NCI-H1930 (cell line): ENCODE measurements around the gene UBE3B.
"Not testable (repeated sequence)": the region's sequence is repeated elsewhere in the genome, so short reads cannot be mapped to it uniquely, and the experiment has no call there.

ENCODE experiments used
- DNase-seq, 2 experiments: peaks; one replicate each; lab custom pipeline; 2025; lab: John Stamatoyannopoulos, UW

The UBE3B gene

DNA sequence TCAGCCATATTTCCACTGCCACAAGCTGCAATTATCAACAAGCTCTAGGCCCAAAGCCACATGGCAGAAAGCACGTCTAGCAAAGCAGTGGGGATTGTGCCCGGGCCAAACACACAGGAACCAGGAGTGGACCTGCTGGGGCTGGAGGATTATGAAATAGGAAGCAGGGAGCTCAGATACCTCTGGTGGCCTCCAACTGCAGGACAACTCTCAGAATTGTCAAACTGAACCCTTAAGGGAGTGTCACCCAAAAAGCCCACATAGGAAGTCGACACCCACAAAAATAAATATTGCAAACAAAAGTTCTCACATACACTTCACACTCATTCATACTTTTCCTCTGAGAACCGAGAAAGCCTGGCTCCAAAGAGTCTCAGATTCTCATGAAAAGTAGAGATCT is 26.5 kb upstream of the UBE3B start:
- DNase-seq: no peak

DNA sequence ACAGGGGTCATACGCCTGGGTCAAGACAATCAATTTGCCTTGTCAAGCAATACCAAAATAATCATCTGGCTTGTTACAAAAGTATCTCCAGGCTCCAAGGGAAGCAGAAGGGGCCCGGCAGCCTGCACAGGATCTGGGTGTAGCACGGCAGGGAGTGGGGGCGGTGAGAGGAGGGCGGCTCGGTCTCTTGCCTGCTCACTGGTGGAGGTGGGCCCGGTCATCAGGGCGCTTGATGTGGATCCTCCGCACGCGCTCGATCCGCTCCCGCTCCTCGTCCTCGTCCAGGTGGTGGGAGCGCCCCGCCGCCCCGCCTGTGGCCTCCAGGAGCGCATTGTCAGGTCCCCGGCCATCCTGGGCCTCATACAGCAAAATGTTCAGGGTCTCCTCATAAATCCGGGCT is 26.0 kb upstream of the UBE3B start:
- no peak for DNase-seq

DNA sequence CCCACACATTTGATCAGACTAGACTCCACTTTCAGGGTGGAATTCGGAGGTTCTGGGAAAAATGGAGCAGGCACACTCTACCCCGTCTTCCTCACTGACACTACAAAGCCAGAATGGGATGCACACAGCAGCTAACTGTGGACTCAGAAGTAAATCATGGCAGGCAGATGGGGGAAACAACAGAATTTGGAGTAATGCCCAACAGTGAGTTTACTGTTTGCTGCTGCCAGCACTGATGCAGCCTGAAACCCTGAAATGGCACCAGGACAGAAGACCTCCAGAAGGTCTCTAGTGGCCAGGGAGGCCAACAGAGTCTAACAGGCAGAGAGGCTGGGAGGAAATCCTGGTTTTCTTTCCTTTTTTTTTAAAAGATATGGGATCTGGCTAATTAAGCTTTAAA is 24.9 kb upstream of the UBE3B start:
- no peak for DNase-seq

DNA sequence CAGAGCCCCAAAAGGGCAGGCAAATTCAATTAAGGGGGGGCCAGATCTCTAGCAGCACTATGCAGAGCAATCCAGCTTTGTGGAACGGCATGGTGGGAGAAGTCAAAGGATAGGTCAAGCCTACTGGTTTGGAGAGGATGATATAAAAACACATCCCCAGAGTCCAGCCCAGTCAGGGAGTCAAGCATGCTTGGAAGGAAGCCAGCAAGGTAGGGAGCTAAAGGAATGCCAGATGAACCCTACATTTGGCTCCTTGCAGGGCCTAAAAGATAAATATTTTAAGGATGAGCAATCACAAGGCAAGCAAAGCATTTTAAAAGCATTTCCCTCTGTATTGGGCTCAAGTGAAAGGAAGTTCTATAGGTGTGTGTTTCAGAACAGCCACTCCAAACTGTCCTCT is 21.7 kb upstream of the UBE3B start:
- no peak for DNase-seq

DNA sequence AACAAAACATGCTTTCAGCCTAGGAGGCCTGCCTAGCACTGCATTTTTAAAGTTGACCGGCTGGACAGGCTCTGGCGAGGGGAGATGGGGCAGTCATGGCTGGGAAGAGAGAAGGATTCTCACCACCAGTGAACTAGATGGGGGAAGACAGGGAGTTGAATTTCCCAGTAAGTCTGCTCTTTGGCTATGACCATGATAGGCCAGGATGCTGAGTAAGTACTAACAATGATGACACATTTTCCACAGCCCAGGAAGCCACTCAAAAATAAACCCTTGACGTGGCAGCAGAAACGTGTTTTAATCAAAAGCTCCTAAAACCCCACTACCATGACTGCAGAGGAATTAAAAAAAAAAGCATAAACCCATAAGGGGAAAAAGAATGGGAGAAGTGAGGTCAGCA is 19.3 kb upstream of the UBE3B start:
- DNase-seq: no peak

DNA sequence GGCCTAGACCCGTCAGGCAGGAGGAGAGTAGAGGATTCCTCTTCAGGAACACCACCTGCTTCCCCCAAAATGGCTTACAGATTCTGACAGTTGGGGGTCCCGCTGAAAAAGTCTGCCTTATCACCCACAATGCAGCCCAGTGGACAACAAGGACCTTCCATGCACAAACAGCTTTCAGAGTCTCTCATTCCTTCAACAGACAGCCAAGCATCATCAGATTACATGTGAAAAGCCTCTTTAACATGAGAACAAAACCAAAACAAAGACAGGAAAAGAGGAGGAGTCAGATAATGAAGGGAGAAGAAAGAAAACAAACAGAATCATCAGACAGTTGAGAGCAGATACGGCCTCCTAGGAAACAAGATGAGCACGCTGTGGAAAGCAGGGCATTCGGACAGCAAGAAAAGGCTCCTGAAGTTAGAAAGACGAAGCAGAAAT is 18.6 kb upstream of the UBE3B start:
- DNase-seq: no peak

DNA sequence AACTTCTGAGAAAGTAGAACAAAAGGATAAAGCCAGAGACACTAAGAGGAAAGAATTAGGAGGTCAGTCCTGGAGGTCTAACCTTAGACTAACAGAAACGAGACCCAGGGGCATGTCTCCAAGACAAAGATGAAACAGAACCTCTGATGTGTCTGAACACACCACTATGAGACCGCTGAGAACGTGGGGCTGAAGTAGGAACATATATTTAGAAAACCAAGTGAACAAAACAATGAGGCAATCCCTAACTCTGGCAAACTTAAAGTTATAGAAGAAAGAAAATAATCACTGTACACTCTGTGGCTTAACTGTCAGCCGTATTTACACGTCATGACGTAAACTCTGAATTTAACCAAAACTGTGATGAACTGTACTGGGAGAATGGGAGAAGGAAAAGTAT is 18.2 kb upstream of the UBE3B start:
- DNase-seq: no peak

DNA sequence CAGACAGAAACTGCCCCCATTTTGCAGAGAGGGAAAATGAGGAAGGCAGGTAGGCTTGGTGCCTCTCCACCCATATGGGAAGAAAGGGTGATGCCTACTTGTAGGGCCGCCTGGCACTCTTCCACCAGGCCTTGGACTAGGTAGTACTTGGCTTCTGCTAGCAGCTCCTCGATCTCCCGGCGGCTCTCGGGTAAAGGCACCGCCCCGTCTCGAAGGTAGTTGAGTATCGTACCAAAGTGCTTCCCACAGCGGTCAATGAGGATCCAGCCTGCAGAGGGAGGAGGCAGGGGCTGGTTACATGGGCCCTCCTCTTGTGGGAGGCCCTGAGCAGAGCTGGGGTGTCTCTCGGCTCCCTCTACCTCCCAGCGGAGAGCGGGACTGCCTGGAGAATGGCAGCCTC is 16.9 kb upstream of the UBE3B start:
- DNase-seq: no peak

DNA sequence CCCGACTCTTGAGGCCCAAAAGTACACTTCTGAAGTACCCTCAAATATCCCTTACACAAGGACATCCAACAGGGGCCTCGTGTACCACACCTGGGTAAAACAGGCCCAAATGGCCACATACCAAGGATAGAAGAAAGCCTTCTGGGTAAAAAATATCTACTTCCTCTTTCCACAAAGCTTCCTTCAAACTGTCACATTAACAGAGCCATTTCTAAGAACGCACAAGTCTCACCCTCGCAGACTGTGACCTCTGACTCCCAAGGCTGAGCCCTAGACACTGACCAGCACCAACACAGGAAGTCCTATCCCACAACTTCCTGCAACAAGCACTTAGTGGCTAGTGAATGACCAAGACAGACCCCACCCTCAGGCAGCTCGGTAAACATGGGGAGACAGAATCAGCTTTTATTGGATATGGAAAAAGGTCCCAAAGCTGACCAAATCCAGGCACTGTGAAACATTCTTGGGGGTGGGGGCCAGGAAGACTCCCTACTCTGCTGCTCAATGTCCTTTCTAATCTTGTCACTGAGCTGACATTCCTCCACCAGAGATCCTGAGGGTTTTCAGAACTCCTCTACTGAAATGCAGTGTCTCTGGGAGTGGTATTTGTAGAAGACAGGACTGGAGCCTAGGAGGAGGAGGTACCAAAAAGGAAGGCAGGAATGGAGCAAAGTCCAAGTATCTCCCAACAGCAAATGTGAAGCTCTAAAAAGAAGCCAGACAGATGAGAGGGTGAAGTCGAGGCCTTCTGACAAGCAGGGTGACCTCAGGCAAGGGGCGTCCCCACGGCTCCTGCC is 16.2 kb upstream of the UBE3B start:
- no peak for DNase-seq

DNA sequence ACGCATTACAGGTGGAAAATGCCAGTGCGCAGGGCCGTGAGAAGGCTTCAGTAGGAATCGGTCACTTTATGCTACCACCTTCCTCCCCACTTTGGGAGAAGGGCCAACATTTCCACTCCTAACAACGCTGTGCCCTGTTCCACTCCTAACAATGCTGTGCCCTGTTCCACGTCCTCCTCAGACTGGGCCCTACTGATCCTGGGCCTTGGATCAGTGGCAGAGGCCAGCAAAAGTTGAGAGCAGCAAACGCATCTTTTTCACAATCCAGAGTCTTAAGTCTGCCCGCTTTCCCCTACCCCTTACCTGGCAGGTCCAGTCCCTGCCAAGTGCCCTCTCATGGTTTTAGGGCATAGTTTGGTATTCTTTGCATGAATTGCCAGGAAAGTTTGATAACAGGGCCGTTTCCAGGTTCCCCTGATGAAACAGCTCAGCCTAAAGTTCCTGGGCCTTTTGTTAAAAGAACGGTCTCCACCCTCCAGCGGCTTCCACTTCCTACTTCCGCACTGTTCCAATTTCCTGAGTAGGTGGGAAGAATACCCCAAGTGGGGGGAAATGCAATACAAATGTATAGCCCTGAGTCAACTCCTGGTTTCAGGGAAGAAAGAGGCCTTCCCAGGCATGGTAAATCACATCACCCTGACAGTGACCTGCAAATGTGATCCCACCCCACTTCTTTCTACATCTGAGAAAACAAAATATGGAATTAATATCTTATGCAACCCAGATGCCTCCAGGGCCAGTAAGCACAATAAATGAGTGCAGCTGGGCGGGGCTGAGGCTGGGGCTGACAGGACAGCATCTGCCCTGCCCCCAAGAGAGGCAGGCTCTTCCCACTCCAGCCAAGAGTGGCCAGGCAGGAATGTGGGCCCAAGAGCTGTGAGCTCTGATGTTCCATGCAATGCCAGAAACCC is 15.3 kb upstream of the UBE3B start:
- no peak for DNase-seq

DNA sequence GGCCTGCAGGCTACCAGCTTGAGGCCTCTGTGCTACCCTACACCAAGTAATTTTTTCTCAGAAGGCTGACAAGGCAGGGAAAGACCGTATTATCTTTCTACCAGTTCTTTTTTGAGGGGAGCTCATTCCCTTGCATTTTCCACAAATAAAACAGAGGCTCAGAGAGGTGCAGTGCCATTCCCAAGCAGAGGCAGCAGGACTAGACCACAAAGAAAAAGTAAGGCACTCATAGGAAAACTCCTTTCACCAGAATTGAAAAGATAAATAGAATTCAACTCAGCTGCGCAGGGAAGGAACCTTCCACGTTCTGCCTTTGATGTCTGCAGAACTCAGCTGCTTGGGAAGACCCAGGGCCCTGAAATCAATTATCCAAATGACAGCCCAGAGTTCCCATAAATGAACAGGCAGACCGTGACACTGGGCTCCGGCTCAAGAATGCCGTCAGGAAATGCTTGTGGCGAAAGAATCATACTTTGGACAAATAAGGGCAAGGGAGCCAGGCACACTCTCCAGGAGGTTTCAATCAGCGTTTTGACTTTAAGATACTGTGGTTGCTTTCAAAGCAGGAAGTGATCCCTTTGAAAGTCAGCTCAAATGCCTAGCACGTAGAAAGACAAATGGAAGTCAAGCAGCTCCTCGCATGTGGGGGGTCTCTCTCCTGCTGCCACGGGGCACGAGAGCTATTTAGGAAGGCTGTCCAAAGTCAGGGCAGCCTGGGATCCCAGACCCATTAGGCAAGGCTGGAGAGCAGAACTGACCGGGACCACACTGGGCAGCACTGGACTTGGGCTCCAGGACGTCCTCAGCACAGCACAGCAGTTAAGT is 14.4 kb upstream of the UBE3B start:
- DNase-seq: no peak

DNA sequence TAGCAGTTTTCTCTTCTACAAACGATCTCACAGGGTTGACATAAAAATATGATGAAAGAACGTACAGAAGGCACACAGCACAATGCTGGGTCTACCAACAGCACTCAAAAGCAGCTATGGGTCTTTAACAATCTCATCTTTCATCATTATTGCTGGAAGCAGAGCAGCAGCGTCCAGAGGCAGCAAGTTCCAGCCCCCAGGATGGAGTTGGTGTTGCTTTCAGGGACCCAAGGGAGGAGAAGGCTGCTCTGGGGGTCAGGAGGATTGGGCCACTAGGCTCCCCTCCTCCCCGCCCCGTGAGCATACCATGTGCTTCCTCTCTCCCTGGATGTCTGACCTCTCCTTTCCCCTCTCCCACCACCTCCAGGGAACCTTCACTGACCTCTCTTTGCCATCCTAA is 13.7 kb upstream of the UBE3B start:
- no peak for DNase-seq

DNA sequence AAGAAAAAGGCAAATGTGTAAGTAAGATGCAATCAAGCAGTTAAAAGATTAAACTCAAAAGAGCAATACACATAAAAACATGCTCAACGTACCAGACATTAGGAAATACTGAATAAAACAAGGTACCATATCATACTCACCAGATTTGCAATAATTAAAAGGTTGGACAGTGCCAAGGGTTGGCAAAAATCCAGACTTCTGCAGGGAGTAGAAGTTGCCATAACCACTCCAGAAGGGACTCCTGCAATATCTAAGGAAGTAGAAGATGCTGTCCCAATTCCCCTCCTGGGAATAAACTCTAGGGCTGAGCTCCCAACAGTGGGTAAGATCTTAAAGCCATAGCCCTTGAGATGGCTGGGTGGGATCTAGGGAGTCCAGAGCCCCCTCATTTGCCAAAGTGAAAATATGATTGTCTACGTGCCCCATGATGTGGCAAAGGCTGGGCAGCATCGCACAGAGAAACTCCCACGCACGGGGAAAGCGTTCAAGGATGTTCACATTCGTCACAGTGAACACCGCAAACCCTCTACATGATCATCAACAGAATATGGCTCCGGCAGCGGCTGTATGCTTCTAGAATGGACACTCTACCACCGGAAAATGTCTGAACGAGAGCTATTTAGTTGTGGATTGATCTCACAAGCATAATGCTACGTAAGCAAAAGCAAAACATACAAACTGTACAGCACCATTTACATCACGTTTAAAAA is 12.6 kb upstream of the UBE3B start:
- DNase-seq: no peak

DNA sequence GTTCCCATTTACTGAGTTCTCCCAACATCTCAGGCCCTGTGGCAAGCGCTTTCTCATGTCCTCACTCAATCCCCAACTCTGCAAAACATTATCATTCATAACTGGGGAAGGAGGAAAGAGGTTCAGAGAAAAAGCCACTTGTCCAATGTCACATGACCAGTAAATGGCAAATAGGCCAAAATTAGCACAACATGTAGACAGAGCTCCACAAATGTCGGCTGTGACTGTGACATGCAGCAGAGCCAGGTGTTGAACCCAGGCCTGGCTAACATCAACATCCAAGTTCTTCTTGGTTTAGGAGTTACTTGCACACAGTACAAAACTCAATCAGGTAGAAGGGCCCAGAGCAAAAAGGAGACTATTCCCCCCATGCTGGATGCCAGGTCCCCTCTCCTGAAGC is 11.1 kb upstream of the UBE3B start:
- DNase-seq: no peak

DNA sequence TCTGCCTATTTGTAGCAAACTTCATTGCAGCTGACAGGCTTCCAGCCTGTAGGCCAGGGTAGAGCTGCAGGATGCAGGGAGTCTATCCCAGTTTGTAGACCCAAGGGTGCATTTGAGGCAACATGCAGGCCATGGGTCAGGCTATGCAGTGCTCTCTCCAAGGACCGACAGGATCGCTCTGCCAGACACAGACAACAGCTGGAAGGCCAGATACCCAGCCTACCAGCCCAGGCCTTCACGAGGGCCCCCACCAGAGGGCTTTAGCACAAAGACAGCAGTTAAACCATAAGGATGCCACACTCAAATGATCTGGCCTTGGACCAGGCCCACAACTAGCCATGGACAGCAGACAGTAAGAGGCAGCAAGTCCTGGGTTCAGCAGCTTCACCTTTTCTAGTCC is 10.6 kb upstream of the UBE3B start:
- no peak for DNase-seq

DNA sequence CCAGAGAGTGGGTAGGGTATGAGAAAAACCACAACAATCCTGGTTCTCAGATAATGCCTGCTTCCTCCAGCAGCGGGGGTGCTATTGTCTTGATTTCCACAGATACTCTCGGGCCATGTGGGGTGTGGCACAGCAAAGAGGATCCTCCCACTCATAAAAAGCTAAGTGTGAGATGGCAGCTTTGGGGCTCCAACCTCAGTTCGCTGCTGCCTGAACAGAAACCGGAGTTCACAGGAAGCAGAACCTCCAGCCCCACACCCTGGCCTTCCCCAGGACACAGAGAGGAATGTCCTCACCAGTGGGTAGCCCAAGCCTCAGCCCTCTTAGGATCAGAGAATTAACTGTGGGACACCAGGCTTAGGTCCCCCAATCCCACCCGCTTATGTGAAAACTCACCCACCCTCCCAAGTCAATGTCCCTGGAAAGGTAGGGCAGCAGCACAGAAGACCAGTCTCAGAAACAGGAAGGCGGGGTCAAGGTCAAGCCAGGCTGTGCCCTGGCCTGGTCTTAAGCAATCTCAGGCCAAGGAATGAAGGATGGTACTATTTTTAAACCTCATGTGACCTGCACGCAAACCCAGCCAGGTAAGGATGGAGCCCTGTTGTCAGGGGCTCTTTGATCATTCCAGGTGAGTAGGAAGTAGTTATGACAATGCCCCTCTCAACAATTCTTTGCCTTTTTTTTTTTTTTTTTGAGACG is 9.3 kb upstream of the UBE3B start:
- no peak for DNase-seq

DNA sequence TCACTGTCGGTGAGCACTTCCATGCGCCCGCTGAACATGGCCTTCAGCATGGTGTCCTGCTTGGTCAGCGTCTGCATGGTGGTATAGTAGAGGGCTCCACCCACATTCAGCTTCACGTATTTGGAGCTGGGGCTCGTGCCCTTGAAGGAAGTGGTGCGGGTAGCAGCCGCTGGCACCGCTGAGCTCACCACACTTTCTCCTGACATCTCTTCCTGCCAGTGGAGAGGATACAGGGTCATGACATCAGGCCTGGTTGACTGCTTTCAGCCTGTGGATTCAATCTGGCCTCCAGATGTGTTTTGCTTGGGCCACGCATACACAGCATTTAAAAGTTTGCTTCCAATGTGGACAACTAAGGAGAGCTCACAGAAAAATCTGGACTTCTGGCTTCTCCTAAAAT is 7.9 kb upstream of the UBE3B start:
- DNase-seq: no peak

DNA sequence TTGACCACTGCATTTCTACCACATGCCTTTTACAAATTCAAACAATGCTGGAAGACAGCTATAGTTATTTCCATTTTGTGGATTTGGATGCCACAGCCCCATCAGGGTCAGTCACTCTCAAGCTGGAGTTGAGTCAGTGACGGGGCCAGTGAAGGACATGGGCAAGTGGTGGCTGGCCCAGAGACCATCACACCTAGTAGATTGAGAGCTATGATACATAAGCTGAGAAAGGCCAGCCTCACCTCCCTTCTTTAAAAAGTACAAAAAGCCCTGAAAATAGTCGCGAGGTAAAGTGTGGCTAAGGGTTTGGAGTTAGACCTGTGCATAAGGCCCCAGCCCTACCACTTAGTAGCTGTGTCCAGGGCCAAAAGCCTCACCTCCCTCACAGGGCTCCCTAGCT is 4.4 kb upstream of the UBE3B start:
- DNase-seq: no peak

DNA sequence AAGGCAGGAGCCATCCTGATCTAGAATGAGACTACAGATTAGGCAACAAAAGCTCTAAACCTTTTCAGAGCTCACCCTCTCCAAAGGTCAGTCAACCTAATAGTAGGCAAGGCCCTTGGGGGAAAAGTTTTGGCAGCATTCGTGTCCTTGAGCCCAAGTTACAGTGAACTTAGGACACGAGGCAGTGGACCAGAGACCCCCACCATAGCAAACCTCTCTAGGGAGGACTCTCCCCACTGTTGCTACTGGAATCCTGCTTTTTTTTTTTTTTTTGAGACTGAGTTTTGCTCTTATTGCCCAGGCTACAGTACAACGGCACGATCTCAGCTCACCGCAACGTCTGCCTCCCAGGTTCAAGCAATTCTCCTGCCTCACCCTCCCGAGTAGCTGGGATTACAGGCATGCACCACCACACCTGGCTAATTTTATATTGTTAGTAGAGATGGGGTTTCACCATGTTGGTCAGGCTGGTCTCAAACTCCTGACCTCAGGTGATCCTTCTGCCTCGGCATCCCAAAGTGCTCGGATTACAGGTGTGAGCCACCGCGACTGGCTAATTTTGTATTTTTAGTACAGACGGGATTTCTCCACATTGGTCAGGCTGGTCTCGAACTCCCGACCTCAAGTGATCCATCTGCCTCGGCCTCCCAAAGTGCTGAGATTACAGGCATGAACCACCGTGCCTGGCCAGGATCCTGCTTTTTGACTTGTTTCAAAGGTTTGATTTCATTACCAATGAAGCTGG is 3.7 kb upstream of the UBE3B start:
- DNase-seq: not testable (repeated sequence)

DNA sequence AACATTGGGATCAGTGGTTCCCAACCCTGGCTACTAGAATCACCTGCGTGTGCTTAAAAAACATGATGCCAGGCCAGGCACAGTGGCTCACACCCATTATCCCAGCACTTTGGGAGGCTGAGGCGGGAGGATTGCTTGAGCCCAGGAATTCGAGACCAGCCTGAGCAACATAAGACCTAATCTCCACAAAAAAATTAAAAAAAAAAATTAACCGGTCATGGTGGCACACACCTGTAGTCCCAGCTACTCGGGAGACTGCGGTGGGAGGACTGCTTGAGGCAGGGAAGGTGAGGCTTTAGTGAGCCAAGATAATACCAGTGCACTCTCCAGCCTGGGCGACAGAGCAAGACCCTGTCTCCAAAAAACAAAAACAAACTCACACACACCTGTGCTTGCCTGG is 2.3 kb upstream of the UBE3B start:
- no peak for DNase-seq
